ENCODE measurements around the gene REN.

- TF ChIP-seq POLR2A (IDR thresholded peaks at IDR 0.05) (no peak), CTCF (IDR thresholded peaks at IDR 0.05) (no peak)
Observed at GRCh38 chr1:204132718-204133117, 33.4 kb downstream of the REN start.

Measured in heart left ventricle (tissue), 13 donors.